ENCODE measurements around the gene BUD23. TPM values are rescaled to one million over a fixed set of nuclear protein-coding genes. Genes with fewer than 3 reads are reported as not detected.

Gene BUD23
- total RNA-seq, 2 experiments from 2014 or later = 58.7 to 64.1 TPM

Small RNA genes lying within 50 kb of the gene (microRNA-seq; reads per million reads assigned to microRNA genes)
- not detected for gene MIR4284

Other genes with a start within 250 kb of the BUD23 start
- under 1 TPM in 1 of 2 experiments, not detected in 1; 0.11 TPM for gene FZD9, start 249.8 kb upstream of the BUD23 start, total RNA-seq
- 10 to 100 TPM; 90.5 to 93.0 TPM for gene BAZ1B, start 161.3 kb upstream of the BUD23 start, total RNA-seq
- gene BCL7B, start 125.9 kb upstream of the BUD23 start, total RNA-seq = 10 to 100 TPM; 64.1 to 71.9 TPM
- 10 to 100 TPM; 21.3 to 25.0 TPM for gene TBL2, start 105.0 kb upstream of the BUD23 start, total RNA-seq
- gene MLXIPL, start 59.1 kb upstream of the BUD23 start, total RNA-seq = not detected
- gene VPS37D, start 15.8 kb upstream of the BUD23 start, total RNA-seq = under 1 TPM; 0.45 to 0.86 TPM
- gene DNAJC30, start 144 bp upstream of the BUD23 start, total RNA-seq = 10 to 100 TPM; 10.0 to 10.7 TPM
- gene STX1A, start 36.1 kb downstream of the BUD23 start, total RNA-seq = 1 to 10 TPM; 8.0 to 9.9 TPM
- gene ABHD11, start 55.2 kb downstream of the BUD23 start, total RNA-seq = 10 to 100 TPM; 23.4 to 24.7 TPM
- gene CLDN3, start 86.7 kb downstream of the BUD23 start, total RNA-seq = not detected
- gene CLDN4, start 147.4 kb downstream of the BUD23 start, total RNA-seq = under 1 TPM; 0.17 to 0.25 TPM
- gene METTL27, start 158.9 kb downstream of the BUD23 start, total RNA-seq = under 1 TPM; 0.69 to 0.74 TPM
- not detected for gene TMEM270, start 177.6 kb downstream of the BUD23 start, total RNA-seq